H1 (cell line): ENCODE measurements around the gene ZAP70. TPM values are rescaled to one million over a fixed set of nuclear protein-coding genes. Genes with fewer than 3 reads are reported as not detected.

Experiments used
- CHD7 ChIP-seq: fragments of 300-600 bp; sonication (generic); IDR thresholded peaks from 2 replicates; pipeline ENCODE4 v1.7.1; 2012; ENCODE audit warnings: low read length, moderate library complexity, mild to moderate bottlenecking, inconsistent platforms; ENCODE audit not compliant: insufficient replicate concordance
- POLR2A ChIP-seq, 2 experiments: IDR thresholded peaks; 1 replicate in 1 of 2; 2 replicates in 1 of 2; pipeline ENCODE4 v1.6.1; 2011; ENCODE audit warnings: low read depth in 2 of 2, low read length in 2 of 2, mild to moderate bottlenecking in 2 of 2; ENCODE audit errors: control extremely low read depth in 1 of 2
- polyA plus RNA-seq, 7 experiments: library from polyadenylated mRNA; depleted of rRNA in 3 of 7; stranded (reverse) in 5 of 7; unstranded in 2 of 7; fragments of >200 nt in 5 of 7; fragments of 200-250 nt in 2 of 7; gene quantifications; 1 replicate in 5 of 7; 2 replicates in 1 of 7; 4 replicates in 1 of 7; pipeline versions ENCODE4 v1.2.1 to v1.2.3, GENCODE V29; 2011 to 2013; ENCODE audit warnings: missing spikeins in 2 of 7, mixed read lengths in 2 of 7
- total RNA-seq: library from RNA; stranded (reverse); fragmentation: NEBNext Ultra II Directional; extraction: Animal tissue kit (Norgen Biotek cat#: 25700); gene quantifications from 2 replicates; pipeline ENCODE4 v1.2.1, GENCODE V29; 2021

ZAP70 gene
- total and polyA plus RNA-seq, 2 of the 8 experiments (the other 6 are each of a cell fraction or from before 2014, with no cell fraction given), result 0.15 TPM; not detected in 1

DNA sequence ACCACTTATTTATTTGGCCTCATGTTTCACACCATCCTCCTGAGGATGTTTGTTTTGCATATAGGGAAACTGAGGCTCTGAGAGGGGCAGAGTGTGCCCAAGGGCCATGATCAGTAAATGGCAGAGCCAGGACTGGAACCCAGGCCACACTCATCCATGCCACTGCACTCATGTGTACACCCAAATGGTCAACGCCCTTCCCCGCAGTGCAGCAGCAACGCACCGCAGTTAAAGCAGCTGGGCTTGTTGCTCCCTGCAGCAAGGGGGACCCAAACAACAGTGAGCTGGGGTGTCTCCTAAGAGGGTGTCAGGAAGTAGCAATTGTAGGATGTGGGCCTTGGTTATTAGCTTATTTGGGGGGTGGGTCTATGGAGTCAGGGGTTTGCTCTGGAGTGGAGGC, 36.6 kb downstream of the ZAP70 start (continued):
- no peak for TF ChIP-seq CHD7
- no peak for TF ChIP-seq POLR2A (IDR thresholded peaks at IDR 0.05; ENCODE audit: control extremely low read depth in 1 of 2, low read depth in 2 of 2, low read length in 2 of 2)
